Effector CD4-positive, alpha-beta T cell (primary cell): ENCODE measurements around the gene SLC22A14.
"Not testable (repeated sequence)": the region's sequence is repeated elsewhere in the genome, so short reads cannot be mapped to it uniquely, and the experiment has no call there.

Experiments used
- DNase-seq: peaks from one replicate; pipeline ENCODE4 v3.0.0-alpha.2; 2020

SLC22A14 gene

GRCh38 chr3:38314764-38315487 is 32.8 kb downstream of the SLC22A14 start:
- DNase-seq = no peak

GRCh38 chr3:38315488-38316230 is 33.6 kb downstream of the SLC22A14 start:
- DNase-seq = no peak

GRCh38 chr3:38316356-38317191 is 34.5 kb downstream of the SLC22A14 start:
- no peak for DNase-seq

- DNase-seq = no peak
These were observed 35.2 kb downstream of the SLC22A14 start for GRCh38 chr3:38317192-38317759.

- DNase-seq = no peak
These were observed 36.9 kb downstream of the SLC22A14 start for GRCh38 chr3:38318766-38319671.

- DNase-seq = not testable (repeated sequence)
These were observed 38.5 kb downstream of the SLC22A14 start for GRCh38 chr3:38320638-38321037.

- no peak for DNase-seq
These were observed 41.0 kb downstream of the SLC22A14 start for GRCh38 chr3:38323060-38323459.

- DNase-seq = no peak
These were observed 43.2 kb downstream of the SLC22A14 start for GRCh38 chr3:38325256-38325655.

GRCh38 chr3:38327335-38328009 is 45.4 kb downstream of the SLC22A14 start:
- no peak for DNase-seq

GRCh38 chr3:38331257-38332022 is 49.3 kb downstream of the SLC22A14 start:
- no peak for DNase-seq

- no peak for DNase-seq
These were observed 50.1 kb downstream of the SLC22A14 start for GRCh38 chr3:38332201-38332600.

- no peak for DNase-seq
These were observed 52.3 kb downstream of the SLC22A14 start for GRCh38 chr3:38334142-38335055.

- no peak for DNase-seq
These were observed 53.2 kb downstream of the SLC22A14 start for GRCh38 chr3:38335263-38335662.

- no peak for DNase-seq
These were observed 55.6 kb downstream of the SLC22A14 start for GRCh38 chr3:38337703-38338102.

GRCh38 chr3:38343797-38344594 is 61.9 kb downstream of the SLC22A14 start:
- no peak for DNase-seq

- DNase-seq = no peak
These were observed 63.9 kb downstream of the SLC22A14 start for GRCh38 chr3:38345879-38346586.

GRCh38 chr3:38346587-38347410 is 64.7 kb downstream of the SLC22A14 start, which contains the start of gene XYLB:
Gene XYLB, plus strand, starts transcription at chr3:38346785. Its CDS starts 84 bp downstream, at chr3:38346869.
- DNase-seq = peak; percentile 50
